NCI-H2107 (cell line): ENCODE results near the gene TNNT3.
"Not testable (repeated sequence)": the region's sequence is repeated elsewhere in the genome, so short reads cannot be mapped to it uniquely, and the experiment has no call there.

Experiments
- DNase-seq: peaks from one replicate; lab custom pipeline; 2025; lab: John Stamatoyannopoulos, UW

TNNT3 gene

DNA sequence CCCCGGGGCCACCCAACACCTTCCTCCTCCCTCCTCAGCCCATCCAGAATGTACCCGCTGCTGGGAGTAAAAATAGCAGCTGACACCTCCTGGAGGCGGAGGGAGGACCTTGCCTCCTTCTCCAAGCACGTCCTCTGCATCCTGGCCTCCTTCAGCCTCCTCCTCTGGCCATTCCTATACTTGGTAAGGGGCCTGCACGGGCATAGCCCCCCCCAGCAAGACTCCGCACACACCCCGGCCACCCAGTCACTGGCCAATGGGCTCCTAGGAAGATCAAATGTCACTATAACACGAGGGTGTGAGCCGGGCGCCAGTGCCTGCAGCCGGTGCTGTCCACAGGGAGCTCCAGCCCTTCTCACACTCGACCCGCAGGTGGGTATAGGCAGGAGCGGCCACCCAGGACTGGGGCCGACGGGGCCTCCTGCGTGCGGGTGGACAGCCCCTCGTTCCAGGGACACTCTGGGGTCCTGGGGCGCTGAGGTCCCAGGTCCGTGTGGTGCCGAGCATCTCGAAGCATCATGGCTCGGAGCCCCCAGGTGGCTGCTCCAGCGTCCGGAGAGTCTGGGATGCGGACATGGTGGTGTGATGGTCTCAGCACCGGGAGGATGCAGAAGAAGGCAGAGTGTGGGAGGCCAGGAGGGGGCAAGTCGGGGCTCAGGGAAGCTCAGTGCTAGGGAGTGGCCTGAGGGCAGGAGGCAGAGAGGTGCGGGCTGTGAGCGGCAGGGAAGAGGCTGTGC, at the start of gene TNNT3:
Gene TNNT3 (plus strand): TSS at position 313 of the 737 bp plus-strand sequence. CDS start 3,172 bp downstream, outside the sequence.
- DNase-seq = no peak

DNA sequence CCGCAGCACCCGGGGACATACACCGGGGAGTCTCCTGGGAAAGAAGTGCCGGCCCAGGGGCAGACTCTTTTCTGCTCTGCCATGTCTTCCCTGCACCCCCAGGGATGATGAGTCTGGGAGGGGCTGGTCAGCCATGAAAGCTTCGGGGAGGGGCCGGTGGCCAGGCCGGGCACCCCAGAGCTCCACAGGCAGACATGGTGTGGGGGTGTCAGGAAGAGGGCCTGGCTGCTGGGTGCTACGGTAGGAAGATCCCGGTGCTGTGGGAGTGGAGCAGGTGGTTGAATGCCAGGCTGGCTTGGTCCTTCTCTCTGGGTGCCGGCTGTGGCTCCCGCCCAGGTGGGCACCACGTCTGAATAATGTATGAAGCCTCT, 49.2 kb upstream of the TNNT3 start:
- no peak for DNase-seq

DNA sequence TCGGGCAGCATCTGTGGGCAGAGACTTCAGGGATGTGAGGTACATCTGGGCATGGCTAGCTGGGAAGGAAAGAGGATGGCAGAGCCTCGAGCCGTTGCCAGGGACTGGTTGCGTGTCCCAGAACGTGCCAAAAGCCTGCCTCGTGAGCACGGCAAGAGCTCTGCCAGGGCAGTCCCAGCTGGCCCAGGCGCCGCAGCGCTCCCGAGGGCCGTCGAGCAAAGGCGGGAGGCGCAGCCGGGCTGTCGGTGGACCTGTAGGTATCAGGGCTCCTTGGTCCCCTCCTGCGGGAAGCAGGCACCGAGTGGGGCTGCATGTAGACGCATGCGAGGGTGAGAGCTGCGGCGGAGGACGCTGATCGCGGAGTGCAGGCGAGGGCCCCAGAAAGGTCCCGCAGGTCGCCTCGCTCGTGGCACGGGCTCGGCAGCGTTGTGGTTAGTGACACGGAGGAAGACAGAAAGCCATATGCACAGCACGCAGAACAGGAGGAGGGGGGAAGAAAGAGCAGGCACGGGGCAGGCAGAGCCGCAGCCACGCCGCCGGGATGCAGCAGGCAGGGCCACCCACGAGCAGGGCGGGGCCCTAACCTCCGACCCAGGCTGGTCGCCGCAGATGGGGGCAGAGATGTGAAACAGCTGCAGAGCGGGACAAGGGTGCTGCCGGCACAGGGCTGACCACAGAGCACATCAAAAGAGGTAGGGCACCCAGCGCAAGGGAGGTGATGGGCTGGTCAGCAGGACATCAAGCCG, 48.6 kb upstream of the TNNT3 start:
- no peak for DNase-seq

DNA sequence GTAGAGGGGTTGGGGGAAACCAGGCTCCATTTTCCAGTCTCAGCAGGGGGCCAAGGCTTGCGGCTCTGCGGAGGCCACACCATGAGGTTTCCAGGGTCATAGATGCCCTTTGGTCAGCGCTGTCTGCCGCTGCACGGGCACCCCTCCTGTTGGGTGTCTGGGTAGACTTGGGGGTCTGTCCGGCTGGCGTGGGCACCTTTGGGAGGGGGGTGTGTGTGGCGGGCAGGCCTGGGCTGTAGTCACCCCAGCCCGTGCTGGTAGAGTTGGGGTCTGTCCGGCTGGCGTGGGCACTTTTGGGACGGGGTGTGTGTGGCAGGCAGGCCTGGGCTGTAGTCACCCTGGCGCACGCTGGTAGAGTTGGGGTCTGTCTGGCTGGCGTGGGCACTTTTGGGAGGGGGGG, 48.0 kb upstream of the TNNT3 start:
- DNase-seq = no peak

DNA sequence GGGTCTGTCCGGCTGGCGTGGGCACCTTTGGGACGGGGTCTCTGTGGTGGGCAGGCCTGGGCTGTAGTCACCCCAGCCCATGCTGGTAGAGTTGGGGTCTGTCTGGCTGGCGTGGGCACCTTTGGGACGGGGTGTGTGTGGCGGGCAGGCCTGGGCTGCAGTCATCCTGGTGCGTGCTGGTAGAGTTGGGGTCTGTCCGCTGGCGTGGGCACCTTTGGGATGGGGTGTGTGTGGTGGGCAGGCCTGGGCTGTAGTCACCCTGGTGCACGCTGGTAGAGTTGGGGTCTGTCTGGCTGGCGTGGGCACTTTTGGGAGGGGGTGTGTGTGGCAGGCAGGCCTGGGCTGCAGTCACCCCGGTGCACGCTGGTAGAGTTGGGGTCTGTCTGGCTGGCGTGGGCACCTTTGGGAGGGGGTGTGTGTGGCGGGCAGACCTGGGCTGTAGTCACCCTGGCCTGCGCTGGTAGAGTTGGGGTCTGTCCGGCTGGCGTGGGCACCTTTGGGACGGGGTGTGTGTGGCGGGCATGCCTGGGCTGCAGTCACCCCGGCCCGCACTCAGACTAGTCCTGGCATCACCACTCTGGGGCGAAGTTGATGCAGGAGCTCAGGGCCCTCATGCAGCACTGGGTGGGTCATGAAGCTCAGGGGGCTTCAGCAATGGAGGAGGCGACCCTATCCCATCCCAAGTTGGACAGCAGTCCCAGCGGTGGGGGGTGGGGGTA, 47.1 kb upstream of the TNNT3 start:
- DNase-seq = no peak

DNA sequence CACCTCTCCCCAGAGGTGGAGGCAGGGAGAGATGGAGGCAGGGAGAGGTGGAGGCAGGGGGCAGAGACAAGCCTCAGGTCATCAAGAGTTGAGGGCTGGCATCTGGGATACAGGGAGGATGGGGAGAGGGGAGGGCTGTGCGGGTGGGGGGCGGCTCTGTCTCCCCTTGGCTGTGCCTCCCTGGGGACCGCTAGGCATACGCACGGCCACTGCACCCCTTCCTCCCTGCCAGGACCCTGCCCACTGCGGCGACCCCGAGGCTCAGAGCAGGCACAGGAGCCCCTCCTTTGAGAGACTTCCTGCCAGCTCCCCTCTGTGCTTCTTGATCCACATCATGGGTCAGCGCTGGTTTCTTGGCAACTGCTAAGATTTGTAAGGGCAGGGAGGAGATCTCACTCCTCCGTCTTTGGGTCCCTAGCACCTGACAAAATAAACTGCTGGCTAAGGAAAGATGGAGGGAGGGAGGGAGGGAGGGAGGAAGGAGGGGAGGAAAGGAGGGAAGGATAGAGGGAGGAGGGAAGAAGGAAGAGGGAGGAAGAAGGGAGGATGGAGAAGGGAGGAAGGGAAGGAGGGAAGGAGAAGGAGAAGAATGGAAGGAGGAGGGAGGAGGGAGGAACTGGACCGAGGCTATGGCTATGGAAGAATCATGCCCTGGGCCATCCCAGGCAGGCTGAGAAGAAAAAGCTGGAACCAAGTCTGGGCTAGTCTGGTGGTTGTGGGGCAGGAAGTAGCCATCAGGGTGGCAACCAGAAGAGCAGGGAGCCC, 46.3 kb upstream of the TNNT3 start:
- DNase-seq = no peak

DNA sequence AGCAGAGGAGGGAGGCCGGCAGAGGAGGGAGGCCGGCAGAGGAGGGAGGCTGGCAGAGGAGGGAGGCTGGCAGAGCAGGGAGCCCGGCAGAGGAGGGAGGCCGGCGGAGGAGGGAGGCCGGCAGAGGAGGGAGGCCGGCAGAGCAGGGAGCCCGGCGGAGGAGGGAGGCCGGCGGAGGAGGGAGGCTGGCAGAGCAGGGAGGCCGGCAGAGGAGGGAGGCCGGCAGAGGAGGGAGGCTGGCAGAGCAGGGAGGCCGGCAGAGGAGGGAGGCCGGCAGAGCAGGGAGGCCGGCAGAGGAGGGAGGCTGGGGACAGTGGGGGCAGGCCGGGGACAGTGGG, 45.7 kb upstream of the TNNT3 start:
- not testable (repeated sequence) for DNase-seq

DNA sequence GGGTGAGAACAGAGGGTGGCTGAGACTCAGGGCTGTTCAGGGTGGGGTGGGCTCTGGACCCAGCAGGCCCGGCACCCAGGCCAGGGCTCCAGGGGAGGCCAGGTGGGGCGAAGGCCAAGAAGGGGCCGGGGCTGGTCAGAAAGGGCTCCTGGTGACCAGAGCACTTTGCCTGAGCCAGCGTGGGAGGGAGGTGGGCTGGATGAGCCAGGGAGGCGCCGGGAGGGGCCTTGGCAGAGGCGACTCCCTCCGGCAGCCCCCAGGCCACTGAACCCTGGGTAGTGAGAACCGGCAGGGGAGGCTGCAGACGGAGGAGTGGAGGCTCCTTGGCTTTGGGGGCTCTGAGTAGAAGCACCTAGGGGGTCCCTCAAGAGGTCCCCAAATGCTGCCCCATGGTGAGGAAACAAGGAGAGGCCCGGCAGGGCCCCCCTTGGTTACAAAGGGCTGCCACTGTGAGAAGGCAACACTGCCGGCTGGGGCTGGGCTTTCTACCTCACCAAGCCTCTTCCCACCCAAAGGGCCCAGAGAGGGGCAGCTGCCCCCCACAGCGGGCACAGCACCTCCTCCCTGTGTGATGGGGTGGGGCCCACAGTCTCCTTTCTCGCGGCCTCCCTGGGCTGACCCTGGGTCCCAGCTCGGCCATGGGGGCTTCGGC, 44.9 kb upstream of the TNNT3 start:
- DNase-seq = not testable (repeated sequence)

DNA sequence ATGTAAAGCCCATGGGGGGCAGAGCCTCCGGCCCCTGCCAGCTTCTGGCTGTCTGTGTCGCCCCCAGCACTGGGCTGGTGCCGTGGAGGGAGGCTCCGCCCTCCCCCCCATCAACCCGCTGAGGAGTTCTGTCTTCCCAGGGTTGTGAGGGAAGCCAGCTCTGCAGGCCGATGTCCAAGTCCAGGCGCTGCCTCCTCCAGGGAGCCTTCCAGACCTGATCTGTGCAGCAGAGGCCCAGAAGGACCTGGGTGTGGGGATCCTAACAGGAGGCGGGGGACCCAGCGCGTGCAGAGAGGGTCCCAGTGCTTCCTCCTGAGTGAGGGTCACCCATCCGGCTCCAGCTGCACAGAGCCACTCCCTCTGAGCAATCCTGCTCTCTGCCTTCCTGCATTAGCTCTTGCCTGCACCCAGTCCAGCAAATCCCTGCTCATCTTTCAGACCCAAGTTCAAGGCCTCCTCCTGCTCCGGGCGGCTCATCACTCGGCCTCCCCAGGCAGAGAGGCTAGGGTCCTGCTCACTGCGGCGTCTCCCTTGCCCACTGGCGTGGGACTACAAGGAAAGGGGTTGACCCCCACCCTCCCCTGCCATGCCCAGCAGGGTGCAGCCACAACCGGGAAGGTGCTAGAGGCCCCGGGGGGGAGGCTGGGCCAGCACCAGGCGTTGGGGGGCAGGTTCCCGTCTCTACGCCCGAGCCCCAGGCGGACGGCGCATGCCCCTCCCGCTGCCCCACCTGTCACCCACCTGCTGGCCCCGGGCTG, 44.2 kb upstream of the TNNT3 start:
- DNase-seq = no peak

DNA sequence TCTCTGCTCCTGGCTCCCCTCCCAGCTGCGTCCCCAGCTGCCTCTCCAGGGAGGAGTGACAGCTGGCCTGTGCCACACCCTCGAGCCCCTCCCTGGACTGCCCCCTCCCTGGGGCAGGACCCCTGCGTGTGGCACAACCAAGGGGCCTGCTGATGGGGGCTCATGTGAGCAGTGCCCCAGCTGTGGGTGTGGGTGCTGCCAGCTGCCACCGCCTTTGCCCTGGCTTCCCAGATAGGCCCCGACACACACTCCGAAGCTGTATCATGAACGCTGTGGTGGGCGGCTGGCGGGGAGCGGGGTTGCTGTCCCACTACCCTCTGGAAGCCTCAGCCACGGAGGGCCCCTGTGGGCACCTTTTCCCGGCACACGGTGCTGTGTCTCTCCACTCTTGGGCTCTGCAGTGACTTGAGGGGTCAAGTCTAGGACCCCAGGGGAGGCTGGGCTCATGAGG, 43.6 kb upstream of the TNNT3 start:
- not testable (repeated sequence) for DNase-seq

DNA sequence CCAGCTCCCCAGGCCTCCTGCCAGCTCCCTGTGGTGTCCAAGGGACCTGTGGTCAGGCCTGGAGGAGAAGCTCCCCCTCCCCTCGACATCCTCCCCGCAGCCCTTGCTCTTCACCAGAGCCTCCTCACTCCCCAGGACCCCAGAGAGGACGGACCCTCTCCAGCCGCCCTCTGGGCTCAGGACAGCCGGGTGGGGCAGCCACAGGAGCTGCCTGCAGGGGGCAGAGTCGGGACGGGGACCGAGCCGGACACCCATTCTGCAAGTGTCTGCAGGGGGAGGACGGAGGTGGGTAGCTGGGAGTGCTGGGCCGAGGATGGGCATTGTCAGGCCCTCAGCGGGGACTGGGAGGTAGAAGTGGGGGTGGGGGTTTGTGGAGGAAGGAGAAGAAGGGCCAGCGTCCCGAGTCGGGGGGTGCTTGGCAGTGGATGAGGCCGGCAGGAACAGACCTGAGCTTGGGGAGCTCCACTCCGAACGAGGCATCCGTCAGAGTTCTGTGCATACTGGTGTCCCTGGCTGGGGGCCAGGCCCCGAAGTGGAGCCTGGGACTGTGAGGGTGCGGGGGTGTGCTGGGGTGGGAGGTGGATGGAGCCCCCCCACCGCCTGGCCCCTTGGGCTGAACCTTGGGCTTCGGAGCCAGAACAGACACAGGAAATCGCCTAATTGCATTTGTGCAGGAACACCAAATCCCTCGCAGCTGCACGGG, 43.0 kb upstream of the TNNT3 start:
- no peak for DNase-seq

DNA sequence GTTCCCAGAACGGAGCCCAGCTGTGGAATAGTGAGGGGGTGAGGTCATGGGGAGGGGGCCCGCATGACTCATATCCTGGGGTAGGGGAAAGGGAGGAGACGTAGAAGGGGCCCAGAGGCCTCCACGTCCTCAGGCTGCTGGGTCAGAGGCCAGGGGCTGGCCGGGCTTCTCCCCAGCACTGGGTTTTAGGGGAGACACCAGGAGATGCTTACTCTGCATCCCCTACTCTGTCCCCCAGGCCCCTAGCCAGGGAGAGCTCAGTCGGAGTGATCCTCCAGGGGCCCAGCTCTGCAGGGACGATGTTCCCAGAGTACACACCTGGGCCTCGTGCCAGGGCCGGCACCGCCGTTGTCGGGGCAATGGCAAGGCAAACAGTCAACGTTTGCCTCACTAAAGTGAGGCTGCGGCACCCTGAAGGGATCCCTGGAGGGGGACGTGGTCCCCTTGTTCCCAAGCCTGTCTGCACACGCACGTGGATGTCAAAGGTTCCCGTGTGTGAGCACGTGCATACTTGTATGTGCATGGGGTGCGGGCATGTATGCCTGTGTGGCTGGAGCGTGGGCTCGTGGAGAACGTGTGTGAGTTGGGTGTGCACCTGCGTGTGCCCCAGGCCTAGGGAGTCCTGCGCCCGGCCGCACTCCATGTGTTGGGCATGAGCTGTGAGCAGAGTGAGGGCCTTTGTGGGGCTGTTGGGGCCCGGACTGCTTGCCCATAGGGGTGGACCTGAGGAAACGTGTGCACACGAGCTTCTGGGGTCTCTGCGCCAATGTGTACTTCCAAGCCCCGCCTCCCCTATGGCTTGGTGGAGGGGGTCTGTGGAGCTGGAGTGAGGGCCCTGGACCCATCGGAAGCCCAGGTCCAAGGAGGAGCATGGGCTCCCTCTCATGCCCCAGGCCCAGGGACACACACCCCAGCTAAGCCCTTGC, 42.0 kb upstream of the TNNT3 start:
- DNase-seq = no peak

DNA sequence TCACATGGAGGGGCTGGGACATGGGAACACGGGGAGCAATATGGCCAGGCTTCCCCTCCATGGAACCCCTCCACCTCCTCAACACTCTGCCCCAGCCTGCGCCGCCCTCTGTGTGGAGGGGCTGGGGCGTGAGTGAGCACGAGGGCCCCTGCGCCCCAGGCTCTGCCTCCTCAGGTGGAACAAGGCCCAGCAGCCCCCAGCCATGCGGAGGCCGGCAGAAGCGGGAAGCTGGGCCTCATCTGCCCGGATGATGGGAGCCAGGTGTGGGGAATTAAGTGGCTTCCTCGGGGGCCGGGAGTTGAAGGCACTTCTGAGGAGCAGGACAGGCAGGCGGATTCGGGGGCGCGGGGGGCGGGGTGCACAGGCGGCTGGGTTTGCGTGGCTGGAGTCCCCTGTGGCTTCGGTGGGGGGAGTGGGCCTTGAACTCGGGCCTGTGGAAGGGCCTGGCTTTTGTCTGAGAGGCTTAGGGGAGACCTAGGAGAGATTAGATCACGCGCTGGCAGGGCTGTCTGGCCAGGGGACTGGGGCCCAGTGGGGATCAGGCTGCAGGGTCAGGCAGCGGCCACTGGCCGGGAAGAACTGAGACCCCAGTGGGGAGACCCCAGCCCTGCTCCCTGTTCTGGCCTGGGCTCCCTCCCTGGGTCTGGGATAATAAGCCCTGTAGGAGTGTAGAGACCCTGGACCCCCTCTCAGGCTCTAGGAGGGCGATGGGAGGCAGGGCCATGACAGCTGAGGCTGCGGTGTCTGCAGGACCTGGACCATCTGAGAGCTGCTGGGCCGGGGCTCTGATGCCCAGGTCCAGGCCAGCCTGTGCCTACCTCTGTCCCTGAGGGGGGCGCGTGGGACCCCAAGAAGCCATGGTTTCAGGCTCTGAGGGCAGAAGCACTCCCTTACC, 41.1 kb upstream of the TNNT3 start:
- no peak for DNase-seq

DNA sequence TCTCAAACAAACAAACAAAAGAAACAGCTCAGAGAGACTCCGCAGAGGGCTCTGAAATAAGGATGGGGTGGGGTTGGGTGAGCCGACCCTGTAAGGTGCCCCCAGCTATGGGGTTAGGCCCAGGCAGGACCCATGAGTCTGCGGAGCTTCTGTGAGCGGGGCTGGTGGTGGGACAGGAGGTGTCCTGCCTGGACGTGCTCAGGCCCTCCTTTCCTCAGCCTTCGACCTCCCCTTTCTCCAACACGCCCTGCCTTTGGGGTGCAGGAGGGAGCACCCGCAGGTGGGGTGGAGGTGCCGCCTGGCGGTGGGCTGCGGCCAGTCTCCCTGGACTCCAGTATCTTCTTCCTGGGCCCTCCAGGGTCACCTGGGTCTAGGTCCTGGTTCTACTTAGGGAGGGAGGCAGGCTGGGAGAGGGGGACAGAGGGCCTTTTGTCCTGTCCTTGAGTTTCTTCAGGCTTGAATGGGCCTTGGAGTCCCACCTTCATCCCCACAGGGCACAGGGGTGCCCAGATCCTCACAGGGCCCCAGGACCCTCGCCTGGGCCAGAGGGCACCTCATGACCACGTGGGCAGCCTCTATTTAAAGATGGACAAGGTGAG, 40.1 kb upstream of the TNNT3 start:
- DNase-seq = no peak

DNA sequence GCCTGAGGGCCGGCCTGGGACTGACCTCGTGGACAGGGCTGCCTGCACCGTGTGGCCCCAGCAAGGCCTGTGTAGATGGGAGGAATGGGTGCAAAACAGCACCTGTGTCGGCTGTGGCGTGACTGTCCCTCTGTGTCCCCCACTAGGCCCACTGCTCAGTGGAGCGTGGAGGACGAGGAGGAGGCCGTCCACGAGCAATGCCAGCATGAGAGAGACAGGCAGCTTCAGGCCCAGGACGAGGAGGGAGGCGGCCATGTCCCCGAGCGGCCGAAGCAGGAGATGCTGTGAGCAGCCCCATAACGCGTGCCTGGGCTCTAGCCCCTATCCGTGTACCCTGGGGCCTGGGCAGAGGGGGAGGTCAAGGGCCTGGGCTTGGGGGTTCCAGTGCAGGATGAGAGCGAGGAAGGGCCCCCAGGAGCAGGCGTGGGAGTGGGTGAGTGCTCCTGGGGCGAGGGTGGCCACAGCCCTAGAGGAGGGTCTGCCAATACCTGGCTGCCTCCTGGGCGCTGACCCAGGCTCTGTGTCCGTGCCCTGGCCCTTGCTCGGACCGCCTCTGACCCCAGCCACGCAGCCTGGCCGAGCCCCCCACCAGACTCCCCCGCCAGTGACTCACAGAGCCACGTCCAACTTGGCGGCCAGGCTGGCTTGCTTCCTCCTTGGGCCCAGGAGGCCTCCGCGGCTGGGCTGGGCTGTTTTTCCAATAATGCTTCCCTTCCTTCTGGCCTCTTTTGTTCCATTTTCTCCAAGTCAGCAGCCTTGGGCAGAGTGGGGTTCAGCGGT, 39.4 kb upstream of the TNNT3 start:
- DNase-seq = no peak

DNA sequence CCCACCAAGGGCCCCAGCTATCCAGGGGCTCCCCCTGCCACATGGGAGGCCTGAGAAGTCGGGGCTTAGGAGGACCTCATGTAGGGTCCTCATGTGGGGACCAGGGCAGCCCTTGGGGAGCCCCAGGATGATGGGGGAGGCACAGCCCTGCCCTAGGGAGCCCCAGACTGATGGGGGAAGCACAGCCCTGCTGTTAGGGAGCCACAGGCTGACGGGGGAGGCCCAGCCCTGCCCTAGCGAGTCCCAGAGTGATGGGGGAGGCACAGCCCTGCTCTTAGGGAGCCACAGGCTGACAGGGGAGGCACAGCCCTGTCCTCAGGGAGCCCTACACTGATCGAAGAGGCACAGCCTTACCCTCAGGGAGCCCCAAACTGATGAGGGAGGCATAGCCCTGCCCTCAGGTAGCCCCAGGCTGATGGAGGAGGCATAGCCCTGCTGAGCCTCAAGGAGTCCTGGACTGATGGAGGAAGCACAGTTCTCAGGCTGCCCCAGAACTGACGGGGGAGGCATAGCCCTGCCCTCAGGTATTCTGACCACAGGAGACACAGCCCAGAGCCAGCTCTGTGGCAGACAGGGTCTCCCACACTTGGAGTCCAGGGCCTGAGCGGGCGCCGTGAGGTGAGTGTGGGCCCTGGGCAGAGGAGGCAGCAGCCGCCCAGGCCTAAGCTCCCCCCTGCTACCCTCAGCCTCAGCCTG, 38.6 kb upstream of the TNNT3 start:
- no peak for DNase-seq
